Putamen (tissue), 1 donor: ENCODE measurements around the gene P2RX3.
A peak's percentile ranks its signal among the peaks of the same experiment; 100 is the strongest.
"Not testable (repeated sequence)": the region's sequence is repeated elsewhere in the genome, so short reads cannot be mapped to it uniquely, and the experiment has no call there.

Source experiments
- DNase-seq: peaks from one replicate; pipeline ENCODE4 v3.0.0-alpha.2; 2016; ENCODE audit warnings: low spot score

The P2RX3 gene

GRCh38 chr11:57338142-57338541 is at the start of gene P2RX3:
Gene P2RX3, plus strand, starts transcription at chr11:57338352. Its CDS starts 199 bp downstream, at chr11:57338551.
- no peak for DNase-seq

GRCh38 chr11:57288771-57289579 is 49.2 kb upstream of the P2RX3 start:
- DNase-seq = no peak

- DNase-seq = no peak
Observed at GRCh38 chr11:57290288-57290687, 47.9 kb upstream of the P2RX3 start.

- DNase-seq = peak; percentile 20
Observed at GRCh38 chr11:57294225-57295131, 43.7 kb upstream of the P2RX3 start.

GRCh38 chr11:57296205-57296604 is 41.9 kb upstream of the P2RX3 start:
- not testable (repeated sequence) for DNase-seq

GRCh38 chr11:57297221-57297620 is 40.9 kb upstream of the P2RX3 start:
- no peak for DNase-seq

GRCh38 chr11:57299150-57299737 is 38.9 kb upstream of the P2RX3 start:
- no peak for DNase-seq

- no peak for DNase-seq
Observed at GRCh38 chr11:57300785-57301184, 37.4 kb upstream of the P2RX3 start.

GRCh38 chr11:57301711-57302423 is 36.3 kb upstream of the P2RX3 start:
- DNase-seq = no peak

GRCh38 chr11:57302489-57302888 is 35.7 kb upstream of the P2RX3 start:
- no peak for DNase-seq

GRCh38 chr11:57303280-57303989 is 34.7 kb upstream of the P2RX3 start:
- no peak for DNase-seq

- DNase-seq = no peak
Observed at GRCh38 chr11:57303990-57304579, 34.1 kb upstream of the P2RX3 start.

GRCh38 chr11:57305523-57305922 is 32.6 kb upstream of the P2RX3 start:
- DNase-seq = no peak

- DNase-seq = no peak
Observed at GRCh38 chr11:57306161-57306876, 31.8 kb upstream of the P2RX3 start.

GRCh38 chr11:57306940-57307565 is 31.1 kb upstream of the P2RX3 start:
- DNase-seq = no peak

GRCh38 chr11:57307666-57308270 is 30.4 kb upstream of the P2RX3 start:
- no peak for DNase-seq

GRCh38 chr11:57308426-57309060 is 29.6 kb upstream of the P2RX3 start:
- DNase-seq = no peak

GRCh38 chr11:57309106-57310059 is 28.8 kb upstream of the P2RX3 start:
- DNase-seq = no peak
